Uterus (tissue), 4 donors: Measurements from ENCODE around the gene COL27A1. TPM values are rescaled to one million over a fixed set of nuclear protein-coding genes. Genes with fewer than 3 reads are reported as not detected.

Experiments
- DNase-seq, 2 donors: peaks; one replicate each; pipeline ENCODE4 v3.0.0-alpha.2; 2019 to 2020
- H3K27ac ChIP-seq, 2 donors: fragments of 200-600 bp; sonication (generic); 1 replicate in 1 of 2; 2 replicates in 1 of 2; pipeline ENCODE4 v1.5.1; 2016 to 2018
- H3K27me3 ChIP-seq, 2 donors: fragments of 200-600 bp; sonication (generic); one replicate each; pipeline ENCODE4 v1.5.1; 2018 to 2019; ENCODE audit warnings: control low read depth in 1 of 2
- H3K36me3 ChIP-seq, 2 donors: fragments of 200-600 bp; sonication (generic); one replicate each; pipeline ENCODE4 v1.5.1; 2019; ENCODE audit warnings: control low read depth in 1 of 2
- H3K4me1 ChIP-seq, 2 donors: fragments of 200-600 bp; sonication (generic); one replicate each; pipeline ENCODE4 v1.5.1; 2018 to 2019; ENCODE audit warnings: control low read depth in 1 of 2
- H3K4me3 ChIP-seq, 2 donors: fragments of 200-600 bp; sonication (generic); 1 replicate in 1 of 2; 2 replicates in 1 of 2; pipeline ENCODE4 v1.5.1; 2018 to 2019; ENCODE audit warnings: mild to moderate bottlenecking in 1 of 2
- H3K9me3 ChIP-seq, 2 donors: fragments of 200-600 bp; sonication (generic); one replicate each; pipeline ENCODE4 v1.5.1; 2019; ENCODE audit warnings: control low read depth in 1 of 2
- CTCF ChIP-seq, 4 experiments: fragments of 200-600 bp in 2 of 4; fragments of 450-650 bp in 2 of 4; sonication (generic) in 2 of 4; IDR thresholded peaks; one replicate each; pipeline ENCODE4 v1.5.1; 2016 to 2019; ENCODE audit warnings: antibody characterized with exemption in 4 of 4, mild to moderate bottlenecking in 2 of 4, moderate library complexity in 1 of 4
- POLR2A ChIP-seq, 2 donors: fragments of 450-650 bp; IDR thresholded peaks; one replicate each; pipeline ENCODE4 v1.6.1; 2016; ENCODE audit warnings: antibody characterized with exemption in 2 of 2, mild to moderate bottlenecking in 1 of 2, moderate library complexity in 1 of 2
- intact Hi-C: fragments of 100-400 bp; cut with DNase I; formaldehyde crosslinking; loops from one replicate; pipeline ENCODE4 v1.15.1; 2023; ENCODE audit warnings: low total_unique reads
- total RNA-seq, 4 donors: library from RNA; depleted of rRNA in 3 of 4; stranded (reverse); fragments of >200 nt in 3 of 4; gene quantifications; one replicate each; pipeline versions ENCODE4 v1.1.0 to v1.2.4, GENCODE V29; 2014 to 2023
- donor health status: DM: yes; HTN: yes; CAD: no.

Gene COL27A1
- total RNA-seq, 4 donors from 2014 or later = 7.9 to 52.9 (median 43.3) TPM

GRCh38 chr9:114223564-114224246 is 68.4 kb downstream of the COL27A1 start:
- TF ChIP-seq CTCF (IDR thresholded peaks at IDR 0.05) (no peak), POLR2A (IDR thresholded peaks at IDR 0.05) (no peak)
- Histone ChIP-seq H3K4me3 (no peak overlapping the region), H3K27me3 (no peaks in the 10 kb centered on the region), H3K9me3 (no peaks in the 10 kb centered on the region), H3K36me3 (no peaks in the 10 kb centered on the region), H3K27ac (no peak overlapping the region), H3K4me1 (no peaks in the 10 kb centered on the region)
- intact Hi-C loops = no loop called here
- DNase-seq = no peak

GRCh38 chr9:114224247-114224610 is 68.9 kb downstream of the COL27A1 start:
- DNase-seq = no peak
- H3K36me3 ChIP-seq = no peaks in the 10 kb centered on the region
- no peaks in the 10 kb centered on the region for H3K27me3 ChIP-seq
- no peak overlapping the region for H3K4me3 ChIP-seq
- intact Hi-C loops = no loop called here
- no peaks in the 10 kb centered on the region for H3K9me3 ChIP-seq
- TF ChIP-seq CTCF (IDR thresholded peaks at IDR 0.05) = no peak
- TF ChIP-seq POLR2A (IDR thresholded peaks at IDR 0.05) = no peak
- H3K4me1 ChIP-seq = no peaks in the 10 kb centered on the region
- no peak overlapping the region for H3K27ac ChIP-seq

- no peaks in the 10 kb centered on the region for H3K27me3 ChIP-seq
- H3K4me3 ChIP-seq = no peak overlapping the region
- no peaks in the 10 kb centered on the region for H3K9me3 ChIP-seq
- TF ChIP-seq CTCF (IDR thresholded peaks at IDR 0.05) (no peak), POLR2A (IDR thresholded peaks at IDR 0.05) (no peak)
- no peaks in the 10 kb centered on the region for H3K36me3 ChIP-seq
- H3K4me1 ChIP-seq = no peaks in the 10 kb centered on the region
- no peak overlapping the region for H3K27ac ChIP-seq
- DNase-seq = no peak
- intact Hi-C loops = no loop called here
Observed at GRCh38 chr9:114225561-114226212, 70.3 kb downstream of the COL27A1 start.

GRCh38 chr9:114226246-114227055 is 71.1 kb downstream of the COL27A1 start:
- Histone ChIP-seq H3K27me3 (no peaks in the 10 kb centered on the region), H3K36me3 (no peaks in the 10 kb centered on the region), H3K9me3 (no peaks in the 10 kb centered on the region), H3K4me3 (no peak overlapping the region), H3K27ac (no peak overlapping the region), H3K4me1 (no peaks in the 10 kb centered on the region)
- TF ChIP-seq CTCF (IDR thresholded peaks at IDR 0.05) (no peak), POLR2A (IDR thresholded peaks at IDR 0.05) (no peak)
- no peak for DNase-seq
- intact Hi-C loops = no loop called here
